ENCODE measurements around the gene ITGBL1.

DNA sequence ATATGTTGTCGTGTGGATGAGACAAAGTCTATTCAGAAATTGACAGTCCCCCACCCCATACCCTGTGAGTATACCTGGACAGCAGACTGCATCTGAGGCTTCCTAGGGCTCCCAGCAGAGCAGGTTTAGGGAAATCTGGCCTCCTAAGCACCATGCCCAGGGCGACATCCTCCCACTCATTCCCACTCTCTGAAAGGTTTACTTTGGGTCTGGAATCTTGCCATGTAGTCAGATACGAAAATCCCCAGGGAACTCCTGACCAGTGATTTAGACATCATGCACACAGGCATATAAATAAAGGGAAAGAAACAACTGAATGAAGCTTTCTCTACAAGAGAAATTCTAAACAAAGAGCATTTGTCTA, 35.5 kb upstream of the ITGBL1 start:
- TF ChIP-seq, protein P1, sequence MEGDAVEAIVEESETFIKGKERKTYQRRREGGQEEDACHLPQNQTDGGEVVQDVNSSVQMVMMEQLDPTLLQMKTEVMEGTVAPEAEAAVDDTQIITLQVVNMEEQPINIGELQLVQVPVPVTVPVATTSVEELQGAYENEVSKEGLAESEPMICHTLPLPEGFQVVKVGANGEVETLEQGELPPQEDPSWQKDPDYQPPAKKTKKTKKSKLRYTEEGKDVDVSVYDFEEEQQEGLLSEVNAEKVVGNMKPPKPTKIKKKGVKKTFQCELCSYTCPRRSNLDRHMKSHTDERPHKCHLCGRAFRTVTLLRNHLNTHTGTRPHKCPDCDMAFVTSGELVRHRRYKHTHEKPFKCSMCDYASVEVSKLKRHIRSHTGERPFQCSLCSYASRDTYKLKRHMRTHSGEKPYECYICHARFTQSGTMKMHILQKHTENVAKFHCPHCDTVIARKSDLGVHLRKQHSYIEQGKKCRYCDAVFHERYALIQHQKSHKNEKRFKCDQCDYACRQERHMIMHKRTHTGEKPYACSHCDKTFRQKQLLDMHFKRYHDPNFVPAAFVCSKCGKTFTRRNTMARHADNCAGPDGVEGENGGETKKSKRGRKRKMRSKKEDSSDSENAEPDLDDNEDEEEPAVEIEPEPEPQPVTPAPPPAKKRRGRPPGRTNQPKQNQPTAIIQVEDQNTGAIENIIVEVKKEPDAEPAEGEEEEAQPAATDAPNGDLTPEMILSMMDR (IDR thresholded peaks at IDR 0.05), result no peak
- no peak for TF ChIP-seq EZH2 (IDR thresholded peaks at IDR 0.05; ENCODE audit: borderline replicate concordance, insufficient read depth, low read depth, low read length, poor library complexity, severe bottlenecking)

All from B cell (primary cell).